Inflammatory macrophage treated with lipopolysaccharide for 4 hours (primary cell): Measurements from ENCODE around the gene PPFIA3.
"Not testable (repeated sequence)": the region's sequence is repeated elsewhere in the genome, so short reads cannot be mapped to it uniquely, and the experiment has no call there.

ENCODE experiments used
- DNase-seq: peaks from one replicate; pipeline ENCODE4 v3.0.0-alpha.2; 2020

The PPFIA3 gene

DNA sequence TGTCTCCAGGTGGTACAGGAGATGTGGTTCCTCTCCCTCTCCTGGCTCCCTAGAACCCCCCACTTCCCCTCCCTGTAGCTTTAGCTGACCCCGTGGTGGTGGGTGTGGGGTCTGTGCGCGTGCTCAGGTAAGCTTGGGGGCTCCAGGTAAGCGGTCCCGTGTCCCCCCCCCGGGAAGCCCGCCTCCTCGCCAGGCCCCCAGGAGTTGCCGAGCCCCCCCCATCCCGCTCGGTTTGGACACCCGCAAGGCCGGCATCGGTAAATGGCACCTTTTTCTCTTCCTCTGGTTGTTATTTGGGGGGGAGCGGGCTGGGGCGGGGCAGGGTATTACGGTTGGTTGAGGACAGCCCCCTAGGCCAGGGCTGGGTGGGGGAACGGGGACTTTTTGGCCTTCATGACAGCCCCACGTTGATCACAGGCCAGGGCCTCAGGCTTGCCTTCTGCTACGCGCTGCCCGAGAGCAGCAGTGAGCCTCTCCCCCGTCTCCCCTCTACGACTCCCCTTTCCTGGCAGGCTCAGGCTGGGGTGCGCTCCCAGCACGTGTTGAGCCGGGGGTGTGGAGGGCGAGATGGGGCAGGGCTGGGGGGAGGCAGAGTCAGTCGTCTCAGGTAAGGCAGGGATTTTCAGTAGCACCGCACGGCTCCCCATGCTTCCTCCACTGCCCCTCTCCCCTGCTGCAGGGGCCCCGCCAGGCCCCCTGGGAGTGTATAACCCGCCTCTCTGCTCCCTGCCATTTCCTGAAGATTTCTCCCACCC lies 15.8 kb upstream of the PPFIA3 start:
- no peak for DNase-seq

DNA sequence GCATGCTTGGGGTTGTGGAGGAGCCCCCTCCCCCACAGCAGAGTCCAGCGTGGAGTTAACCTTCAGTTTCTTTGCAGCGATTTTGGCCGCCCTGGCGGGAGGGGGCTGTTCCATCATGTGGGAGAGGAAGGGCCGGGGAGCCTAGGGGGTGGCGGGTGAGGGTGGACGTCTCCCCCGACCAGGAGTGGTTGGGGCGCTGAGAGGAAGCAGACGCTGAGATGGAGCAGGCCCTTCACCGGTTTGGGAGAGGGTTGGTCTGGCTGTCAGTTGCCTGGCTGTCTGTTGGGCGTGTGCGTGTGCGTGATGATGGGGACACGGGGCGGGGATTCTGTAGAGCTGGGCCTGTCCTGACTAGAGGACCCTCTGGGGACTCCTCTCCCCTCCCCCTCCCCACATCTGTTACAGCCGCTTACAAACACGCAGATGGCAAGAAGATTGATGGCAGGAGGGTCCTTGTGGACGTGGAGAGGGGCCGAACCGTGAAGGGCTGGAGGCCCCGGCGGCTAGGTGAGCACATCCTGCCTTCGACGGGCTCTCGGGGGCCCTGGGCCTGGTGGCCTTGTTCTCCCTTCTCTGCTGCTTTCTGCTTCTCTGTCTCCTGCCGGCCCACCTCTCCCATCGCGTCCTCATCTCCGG lies 15.0 kb upstream of the PPFIA3 start:
- DNase-seq, result no peak

GRCh38 chr19:49106648-49107135 lies 12.7 kb upstream of the PPFIA3 start:
- peak; percentile 40 for DNase-seq

DNA sequence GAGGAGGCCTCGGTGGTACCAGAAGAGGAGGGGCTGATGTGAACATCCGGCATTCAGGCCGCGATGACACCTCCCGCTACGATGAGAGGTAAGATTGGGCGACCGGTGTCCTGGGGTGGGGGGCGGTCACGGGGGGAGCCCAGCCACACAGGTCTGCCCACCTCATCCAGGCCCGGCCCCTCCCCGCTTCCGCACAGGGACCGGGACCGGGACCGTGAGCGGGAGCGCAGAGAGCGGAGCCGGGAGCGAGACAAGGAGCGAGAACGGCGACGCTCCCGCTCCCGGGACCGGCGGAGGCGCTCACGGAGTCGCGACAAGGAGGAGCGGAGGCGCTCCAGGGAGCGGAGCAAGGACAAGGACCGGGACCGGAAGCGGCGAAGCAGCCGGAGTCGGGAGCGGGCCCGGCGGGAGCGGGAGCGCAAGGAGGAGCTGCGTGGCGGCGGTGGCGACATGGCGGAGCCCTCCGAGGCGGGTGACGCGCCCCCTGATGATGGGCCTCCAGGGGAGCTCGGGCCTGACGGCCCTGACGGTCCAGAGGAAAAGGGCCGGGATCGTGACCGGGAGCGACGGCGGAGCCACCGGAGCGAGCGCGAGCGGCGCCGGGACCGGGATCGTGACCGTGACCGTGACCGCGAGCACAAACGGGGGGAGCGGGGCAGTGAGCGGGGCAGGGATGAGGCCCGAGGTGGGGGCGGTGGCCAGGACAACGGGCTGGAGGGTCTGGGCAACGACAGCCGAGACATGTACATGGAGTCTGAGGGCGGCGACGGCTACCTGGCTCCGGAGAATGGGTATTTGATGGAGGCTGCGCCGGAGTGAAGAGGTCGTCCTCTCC lies 11.5 kb upstream of the PPFIA3 start:
- DNase-seq, result no peak

DNA sequence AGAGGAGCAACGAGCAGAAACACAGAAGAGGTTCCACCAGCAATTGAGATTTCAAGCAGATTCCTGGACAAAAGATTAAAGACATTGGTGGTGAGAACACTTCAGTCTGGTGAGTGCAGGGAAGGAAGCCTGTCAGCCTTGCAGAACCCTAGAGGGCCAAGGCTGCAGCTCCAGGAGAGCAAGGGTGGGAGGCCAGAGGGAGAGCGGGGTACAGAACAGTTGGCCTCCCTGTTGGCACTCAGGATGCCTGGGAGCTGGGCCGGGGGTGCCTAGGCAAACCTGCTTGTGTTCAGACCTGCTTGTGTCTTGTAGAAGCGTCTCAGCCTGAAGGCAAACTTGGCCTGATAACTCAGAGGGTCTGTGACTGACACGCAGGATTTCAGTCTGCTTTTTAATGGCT lies 10.3 kb upstream of the PPFIA3 start:
- no peak for DNase-seq

DNA sequence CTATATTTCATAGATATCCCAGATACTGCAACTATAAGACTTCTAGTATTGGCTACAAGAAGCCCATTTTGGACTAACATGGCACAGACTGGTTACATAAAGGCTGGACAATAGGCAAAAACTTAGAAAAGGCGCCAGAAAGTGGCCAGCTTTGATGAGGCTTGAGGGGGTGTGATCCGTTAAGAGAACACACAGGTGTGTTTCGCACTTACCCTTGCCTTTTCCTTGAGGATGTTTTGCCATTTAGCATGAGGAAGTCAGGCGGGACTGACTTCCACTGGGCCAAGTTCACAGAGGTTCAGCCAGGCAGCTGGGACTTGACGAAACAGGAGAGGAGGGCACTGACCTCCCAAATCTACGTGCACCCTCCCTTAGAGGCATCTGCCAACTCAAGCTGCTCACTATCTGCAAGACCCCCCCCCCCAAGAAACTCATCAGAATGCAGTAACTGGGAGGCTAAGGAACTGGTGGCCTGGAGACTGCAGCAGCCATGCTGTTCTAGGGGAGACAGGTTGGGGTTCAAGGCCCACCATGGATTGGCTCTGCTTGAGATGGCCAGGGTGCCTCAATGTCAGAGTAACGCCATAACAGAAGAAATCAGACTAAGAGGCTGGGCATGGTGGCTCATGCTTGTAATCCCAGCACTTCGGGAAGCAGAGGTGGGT lies 9.6 kb upstream of the PPFIA3 start:
- DNase-seq, result no peak

DNA sequence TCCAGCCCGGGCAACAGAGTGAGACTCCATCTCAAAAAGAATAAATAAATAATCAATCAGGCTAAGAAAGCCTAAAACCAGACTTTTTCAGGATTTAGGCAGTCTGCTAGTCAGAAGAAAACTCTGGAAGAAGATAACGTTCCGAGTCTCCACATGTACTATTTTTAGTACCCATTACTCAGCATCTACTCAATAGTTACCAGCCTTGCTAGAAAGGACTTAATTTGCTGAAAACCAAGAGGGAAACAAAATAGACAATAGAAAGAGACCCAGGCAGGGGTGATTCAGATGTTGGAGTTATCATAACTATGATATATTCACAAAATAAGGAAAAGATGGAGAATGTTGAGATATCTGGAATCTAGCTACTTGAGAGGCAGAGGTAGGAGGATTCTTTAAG lies 8.8 kb upstream of the PPFIA3 start:
- no peak for DNase-seq

GRCh38 chr19:49111218-49111998 lies 7.9 kb upstream of the PPFIA3 start:
- no peak for DNase-seq

DNA sequence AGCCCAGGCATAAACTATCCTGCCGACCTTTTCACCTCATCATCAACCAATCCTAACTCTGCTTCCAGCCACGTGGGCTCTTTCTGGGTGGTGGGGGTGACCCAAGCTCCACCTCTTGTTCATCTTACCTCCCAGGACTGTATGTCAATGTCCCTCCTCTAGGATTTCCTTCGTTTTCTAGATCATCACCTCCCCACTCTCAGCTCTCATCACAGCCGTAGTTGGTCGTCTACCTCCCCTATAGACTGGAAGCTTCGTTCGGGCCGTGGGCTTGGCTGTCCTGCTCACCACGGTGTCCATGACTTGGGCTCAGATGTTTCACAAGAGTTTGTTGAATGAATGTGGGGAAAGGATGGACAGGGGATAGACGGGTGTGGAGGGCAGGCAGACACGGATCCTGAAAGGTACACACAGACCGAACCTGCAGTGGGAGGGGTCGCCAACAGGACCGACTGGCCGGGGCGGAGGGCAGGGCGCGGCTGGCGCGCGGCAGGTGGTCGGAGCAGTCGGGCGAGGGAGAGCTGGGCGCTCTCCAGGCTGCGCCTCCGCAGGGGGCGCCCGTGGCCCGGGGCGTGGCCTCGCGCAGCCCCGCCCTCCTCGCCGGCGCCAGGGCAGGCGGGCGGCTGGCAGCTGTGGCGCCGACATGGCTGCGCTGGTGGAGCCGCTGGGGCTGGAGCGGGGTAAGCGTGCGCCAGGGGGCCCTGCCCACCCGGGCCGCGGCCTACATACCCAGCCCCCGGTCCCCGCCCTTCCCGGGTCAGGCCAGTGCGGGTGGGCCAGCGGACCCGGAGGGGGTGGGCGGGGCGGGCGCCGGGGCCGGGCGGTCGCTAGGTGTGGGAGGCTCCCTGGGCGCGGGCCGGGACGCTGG lies 5.3 kb upstream of the PPFIA3 start, which contains the start of gene LIN7B:
LIN7B (plus strand) TSS at position 609 of the 868 bp plus-strand sequence; CDS start at position 644, 35 bp downstream.
- peak; percentile 74 for DNase-seq

GRCh38 chr19:49114630-49115363 lies 4.5 kb upstream of the PPFIA3 start:
- DNase-seq, result peak; percentile 35

DNA sequence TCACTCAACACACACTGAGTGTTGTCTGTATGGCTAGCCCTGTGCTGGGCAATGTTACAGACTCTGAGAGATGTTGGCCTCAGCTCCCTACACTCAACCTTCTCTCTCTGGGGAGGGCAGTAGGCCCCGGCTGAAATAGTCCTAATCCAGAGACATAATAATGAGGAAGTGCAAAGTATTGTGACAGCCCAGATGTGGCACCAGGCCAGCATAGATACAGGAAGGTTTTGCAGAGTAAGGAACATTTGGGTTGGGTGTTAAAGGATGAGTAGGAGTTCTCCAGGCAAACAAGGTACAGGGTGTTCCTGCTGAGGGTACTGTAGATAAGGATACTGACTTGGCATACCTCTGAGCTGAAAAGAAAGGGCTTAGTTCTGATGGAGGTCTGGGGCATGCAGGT lies 2.8 kb upstream of the PPFIA3 start:
- peak; percentile 76 for DNase-seq

- no peak for DNase-seq
Observed at GRCh38 chr19:49117677-49118564, 1.4 kb upstream of the PPFIA3 start.

DNA sequence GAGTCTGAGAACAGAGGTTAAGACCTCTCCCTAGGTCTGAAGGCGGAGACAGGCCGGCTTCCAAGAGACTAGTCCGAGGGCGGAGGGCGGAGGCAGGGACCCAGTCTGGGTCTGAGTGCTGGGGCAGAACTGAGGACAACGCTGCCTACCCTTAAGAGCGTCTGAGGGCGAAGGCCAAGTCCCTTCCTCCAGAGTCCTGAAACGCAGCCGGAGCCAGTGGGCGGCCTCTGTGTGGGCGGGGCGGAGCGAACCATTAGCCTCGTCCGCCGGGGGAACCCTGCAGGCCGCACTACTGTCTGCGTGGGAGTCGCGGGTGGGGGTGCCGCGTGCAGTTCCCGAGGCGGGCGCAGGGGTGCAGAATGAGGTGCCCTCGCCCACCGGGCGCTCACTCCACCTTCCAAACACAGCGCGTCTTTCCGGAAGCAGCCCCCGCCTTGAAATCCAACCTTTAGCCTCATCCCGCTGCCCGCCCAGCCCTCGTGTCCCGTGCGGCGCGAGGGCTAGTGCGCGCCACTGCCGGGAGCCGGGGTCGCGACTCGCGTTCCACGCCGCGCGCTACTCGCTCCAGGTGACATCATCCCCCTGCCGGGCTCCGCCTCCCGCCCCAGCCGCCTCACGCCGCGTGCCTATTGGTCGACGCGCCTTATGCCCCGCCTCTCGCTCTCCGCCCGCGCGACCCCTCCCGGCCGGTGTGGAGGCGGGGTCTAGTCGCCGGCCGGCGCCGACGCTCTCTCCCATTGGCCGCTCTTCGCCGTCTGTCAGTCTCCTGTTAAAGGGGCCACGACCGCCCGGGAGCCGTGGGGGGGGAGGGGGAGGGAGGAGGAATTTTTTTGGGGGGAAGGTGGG lies 556 bp upstream of the PPFIA3 start, which contains the start of gene C19orf73:
C19orf73 (minus strand) TSS at position 579 of the 846 bp plus-strand sequence; CDS start at position 458, 121 bp downstream.
- DNase-seq, result peak; percentile 94

GRCh38 chr19:49120325-49120683 lies 960 bp downstream of the PPFIA3 start:
- no peak for DNase-seq

DNA sequence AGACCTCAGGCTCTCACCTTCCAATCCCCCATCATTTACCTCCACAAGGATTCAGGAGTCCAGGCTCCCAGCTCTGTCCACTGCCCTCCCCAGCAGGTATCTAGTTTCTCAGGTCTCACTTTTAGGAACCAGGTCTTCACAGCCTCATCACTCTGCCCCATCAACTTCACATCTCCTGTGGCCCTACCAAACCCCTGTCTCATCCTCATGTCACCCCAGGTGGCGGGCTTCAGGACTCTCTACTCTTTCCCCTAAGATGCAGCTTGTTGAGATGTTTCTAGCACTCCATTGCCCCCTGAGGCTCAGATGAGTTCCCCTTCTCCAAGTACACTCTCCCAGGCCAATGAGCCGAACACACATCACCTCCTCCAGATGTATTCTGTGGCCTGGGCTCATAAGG lies 1.5 kb downstream of the PPFIA3 start:
- DNase-seq, result no peak

DNA sequence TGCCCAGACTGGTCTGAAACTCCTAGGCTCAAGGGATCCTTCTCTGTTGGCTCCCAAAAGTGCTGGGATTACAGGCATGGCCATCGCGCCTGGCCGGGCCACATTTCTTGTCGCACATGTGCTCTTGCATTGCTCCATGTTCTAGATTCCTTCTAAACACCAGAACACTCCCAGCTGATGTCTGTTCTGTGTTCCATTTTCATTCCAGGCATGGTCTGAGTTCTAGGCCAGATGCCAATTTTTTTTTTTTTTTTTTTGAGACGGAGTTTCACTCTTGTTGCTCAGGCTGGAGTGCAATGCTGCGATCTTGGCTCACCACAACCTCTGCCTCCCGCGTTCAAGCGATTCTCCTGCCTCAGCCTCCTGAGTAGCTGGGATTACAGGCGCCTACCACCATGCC lies 2.5 kb downstream of the PPFIA3 start:
- DNase-seq, result not testable (repeated sequence)

DNA sequence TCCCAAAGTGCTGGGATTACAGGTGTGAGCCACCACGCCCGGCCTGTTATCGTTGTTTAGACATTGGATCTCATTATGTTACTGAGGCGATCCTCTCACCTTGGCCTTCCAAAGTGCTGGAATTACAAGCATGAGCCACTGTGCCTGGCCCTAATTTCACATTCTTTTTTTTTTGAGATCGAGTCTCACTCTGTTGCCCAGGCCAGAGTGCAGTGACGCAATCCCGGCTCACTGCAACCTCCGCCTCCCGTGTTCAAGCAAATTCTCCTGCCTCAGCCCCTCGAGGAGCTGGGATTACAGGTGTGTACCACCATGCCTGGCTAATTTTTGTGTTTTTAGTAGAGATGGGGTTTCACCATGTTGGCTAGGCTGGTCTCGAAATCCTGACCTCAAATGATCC lies 3.9 kb downstream of the PPFIA3 start:
- DNase-seq, result not testable (repeated sequence)
